ENCODE measurements around the gene LGALSL. TPM values are rescaled to one million over a fixed set of nuclear protein-coding genes. Genes with fewer than 3 reads are reported as not detected.

Gene LGALSL
- total RNA-seq, 2 donors from 2014 or later, result 1.3 to 8.6 TPM

GRCh38 chr2:64469261-64469660 is 15.3 kb downstream of the LGALSL start:
- DNase-seq, result no peak
- Histone ChIP-seq H3K9me3 (no peaks in the 10 kb centered on the region), H3K36me3 (replicated peaks in 1 of 2; ENCODE audit: insufficient read depth in 1 of 2, low read depth in 2 of 2) (no peaks in the 10 kb centered on the region), H3K27ac (no peak overlapping the region), H3K27me3 (no peaks in the 10 kb centered on the region), H3K4me1 (no peaks in the 10 kb centered on the region), H3K4me3 (no peak overlapping the region)
- WGBS, 2 donors, result 74 to 79% methylated on average over 1 of the region's 1 CpG
- ATAC-seq, result no peak
- no peak for TF ChIP-seq POLR2A (IDR thresholded peaks at IDR 0.05)
- no peak for TF ChIP-seq CTCF (IDR thresholded peaks at IDR 0.05)
- intact Hi-C loops (cut with DNase I), result no loop called here

- H3K36me3 ChIP-seq (replicated peaks in 1 of 2; ENCODE audit: insufficient read depth in 1 of 2, low read depth in 2 of 2), result no peaks in the 10 kb centered on the region
- no peak overlapping the region for H3K4me3 ChIP-seq
- DNase-seq, result no peak
- WGBS, 2 donors, result 79 to 91% methylated on average over 3 of the region's 3 CpGs
- no peak for ATAC-seq
- TF ChIP-seq CTCF (IDR thresholded peaks at IDR 0.05) (no peak), POLR2A (IDR thresholded peaks at IDR 0.05) (no peak)
- intact Hi-C loops (cut with DNase I), result no loop called here
- no peaks in the 10 kb centered on the region for H3K4me1 ChIP-seq
- no peak overlapping the region for H3K27ac ChIP-seq
- no peaks in the 10 kb centered on the region for H3K9me3 ChIP-seq
- H3K27me3 ChIP-seq, result no peaks in the 10 kb centered on the region
These were observed 16.1 kb downstream of the LGALSL start for GRCh38 chr2:64470071-64470470.

GRCh38 chr2:64470766-64471295 is 16.9 kb downstream of the LGALSL start:
- DNase-seq, result no peak
- intact Hi-C loops (cut with DNase I), result no loop called here
- H3K36me3 ChIP-seq (replicated peaks in 1 of 2; ENCODE audit: insufficient read depth in 1 of 2, low read depth in 2 of 2), result no peaks in the 10 kb centered on the region
- TF ChIP-seq CTCF (IDR thresholded peaks at IDR 0.05) (no peak), POLR2A (IDR thresholded peaks at IDR 0.05) (no peak)
- no peaks in the 10 kb centered on the region for H3K9me3 ChIP-seq
- ATAC-seq, result no peak
- no peaks in the 10 kb centered on the region for H3K27me3 ChIP-seq
- H3K27ac ChIP-seq, result no peak overlapping the region
- no peaks in the 10 kb centered on the region for H3K4me1 ChIP-seq
- H3K4me3 ChIP-seq, result no peak overlapping the region
- WGBS, 2 donors, result 93 to 94% methylated on average over 6 of the region's 6 CpGs

- no peaks in the 10 kb centered on the region for H3K9me3 ChIP-seq
- H3K4me3 ChIP-seq, result no peak overlapping the region
- H3K36me3 ChIP-seq (replicated peaks in 1 of 2; ENCODE audit: insufficient read depth in 1 of 2, low read depth in 2 of 2), result no peaks in the 10 kb centered on the region
- no peak for DNase-seq
- no peak for TF ChIP-seq POLR2A (IDR thresholded peaks at IDR 0.05)
- 78 to 82% methylated on average over 4 of the region's 4 CpGs for WGBS, 2 donors
- no peak overlapping the region for H3K27ac ChIP-seq
- no peaks in the 10 kb centered on the region for H3K27me3 ChIP-seq
- ATAC-seq, result no peak
- intact Hi-C loops (cut with DNase I), result no loop called here
- no peaks in the 10 kb centered on the region for H3K4me1 ChIP-seq
These were observed 17.6 kb downstream of the LGALSL start for GRCh38 chr2:64471600-64471999.

- DNase-seq (no peak), ATAC-seq (no peak)
- Histone ChIP-seq H3K36me3 (replicated peaks in 1 of 2; ENCODE audit: insufficient read depth in 1 of 2, low read depth in 2 of 2) (no peaks in the 10 kb centered on the region), H3K27ac (no peak overlapping the region), H3K9me3 (no peaks in the 10 kb centered on the region), H3K4me3 (no peak overlapping the region), H3K27me3 (no peaks in the 10 kb centered on the region), H3K4me1 (no peaks in the 10 kb centered on the region)
- 63 to 66% methylated on average over 3 of the region's 3 CpGs for WGBS, 2 donors
- intact Hi-C loops (cut with DNase I), result no loop called here
- TF ChIP-seq CTCF (IDR thresholded peaks at IDR 0.05) (no peak), POLR2A (IDR thresholded peaks at IDR 0.05) (no peak)
These were observed 18.9 kb downstream of the LGALSL start for GRCh38 chr2:64472881-64473280.
